Prostate gland (tissue), 2 donors: ENCODE measurements around the gene MSH5.

Experiments
- CTCF ChIP-seq, 4 experiments: fragments of 200-600 bp in 2 of 4; fragments of 450-650 bp in 2 of 4; sonication (generic) in 2 of 4; IDR thresholded peaks; 1 replicate in 3 of 4; 2 replicates in 1 of 4; pipeline ENCODE4 v1.5.1; 2016 to 2019; ENCODE audit warnings: antibody characterized with exemption in 4 of 4, mild to moderate bottlenecking in 2 of 4, moderate library complexity in 2 of 4
- POLR2A ChIP-seq: fragments of 450-650 bp; IDR thresholded peaks from one replicate; pipeline ENCODE4 v1.6.1; 2016; ENCODE audit warnings: antibody characterized with exemption, mild to moderate bottlenecking
- POLR2AphosphoS5 ChIP-seq: sonication (generic); formaldehyde crosslinking; IDR thresholded peaks from one replicate; pipeline ENCODE4 v1.6.1; 2017; ENCODE audit warnings: antibody characterized with exemption

GRCh38 chr6:31700740-31701401 lies 38.9 kb upstream of the MSH5 start:
- TF ChIP-seq CTCF (IDR thresholded peaks at IDR 0.05) (no peak), POLR2A (no peak), POLR2AphosphoS5 (no peak)
